Uterus (tissue), 2 donors: ENCODE data around the gene PYGB.

Experiments used
- POLR2A ChIP-seq, 2 donors: fragments of 450-650 bp; IDR thresholded peaks; one replicate each; pipeline ENCODE4 v1.6.1; 2016; ENCODE audit warnings: antibody characterized with exemption in 2 of 2, mild to moderate bottlenecking in 1 of 2, moderate library complexity in 1 of 2
- TF ChIP-seq, protein P1 (sequence below), 4 experiments: fragments of 200-600 bp in 2 of 4; fragments of 450-650 bp in 2 of 4; sonication (generic) in 2 of 4; IDR thresholded peaks; one replicate each; pipeline ENCODE4 v1.5.1; 2016 to 2019; ENCODE audit warnings: antibody characterized with exemption in 4 of 4, mild to moderate bottlenecking in 2 of 4, moderate library complexity in 1 of 4

DNA sequence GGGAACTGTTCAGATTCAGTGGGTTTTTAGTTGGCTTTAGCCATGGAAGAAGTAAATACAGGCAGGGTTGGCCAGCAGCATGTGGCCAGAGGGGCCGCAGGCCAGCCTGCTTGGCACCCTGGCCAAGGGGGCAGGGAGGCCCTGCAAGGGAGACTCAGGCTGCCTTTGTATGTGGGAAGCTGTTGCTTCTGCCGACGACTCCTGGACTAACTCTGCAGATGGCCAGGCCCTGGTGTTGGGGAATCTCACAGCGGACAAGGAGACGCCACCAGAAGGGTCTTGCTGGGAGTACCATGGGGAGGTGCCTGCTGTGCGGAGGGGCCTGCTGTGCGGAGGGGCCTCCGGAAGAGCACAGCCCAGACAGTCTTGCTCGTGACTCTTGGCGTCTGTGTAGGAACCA, 25.2 kb downstream of the PYGB start:
- TF ChIP-seq, protein P1, sequence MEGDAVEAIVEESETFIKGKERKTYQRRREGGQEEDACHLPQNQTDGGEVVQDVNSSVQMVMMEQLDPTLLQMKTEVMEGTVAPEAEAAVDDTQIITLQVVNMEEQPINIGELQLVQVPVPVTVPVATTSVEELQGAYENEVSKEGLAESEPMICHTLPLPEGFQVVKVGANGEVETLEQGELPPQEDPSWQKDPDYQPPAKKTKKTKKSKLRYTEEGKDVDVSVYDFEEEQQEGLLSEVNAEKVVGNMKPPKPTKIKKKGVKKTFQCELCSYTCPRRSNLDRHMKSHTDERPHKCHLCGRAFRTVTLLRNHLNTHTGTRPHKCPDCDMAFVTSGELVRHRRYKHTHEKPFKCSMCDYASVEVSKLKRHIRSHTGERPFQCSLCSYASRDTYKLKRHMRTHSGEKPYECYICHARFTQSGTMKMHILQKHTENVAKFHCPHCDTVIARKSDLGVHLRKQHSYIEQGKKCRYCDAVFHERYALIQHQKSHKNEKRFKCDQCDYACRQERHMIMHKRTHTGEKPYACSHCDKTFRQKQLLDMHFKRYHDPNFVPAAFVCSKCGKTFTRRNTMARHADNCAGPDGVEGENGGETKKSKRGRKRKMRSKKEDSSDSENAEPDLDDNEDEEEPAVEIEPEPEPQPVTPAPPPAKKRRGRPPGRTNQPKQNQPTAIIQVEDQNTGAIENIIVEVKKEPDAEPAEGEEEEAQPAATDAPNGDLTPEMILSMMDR (IDR thresholded peaks at IDR 0.05) = no peak
- TF ChIP-seq POLR2A (IDR thresholded peaks at IDR 0.05) = no peak
